HG03103 (cell line): Measurements from ENCODE around the gene CNEP1R1.

Source experiments
- ATAC-seq: cut with Tn5 transposase; IDR thresholded peaks from one replicate; pipeline ENCODE4 v1.9.1; 2021; ENCODE audit warnings: low read depth; ENCODE audit not compliant: unreplicated experiment

CNEP1R1 gene

DNA sequence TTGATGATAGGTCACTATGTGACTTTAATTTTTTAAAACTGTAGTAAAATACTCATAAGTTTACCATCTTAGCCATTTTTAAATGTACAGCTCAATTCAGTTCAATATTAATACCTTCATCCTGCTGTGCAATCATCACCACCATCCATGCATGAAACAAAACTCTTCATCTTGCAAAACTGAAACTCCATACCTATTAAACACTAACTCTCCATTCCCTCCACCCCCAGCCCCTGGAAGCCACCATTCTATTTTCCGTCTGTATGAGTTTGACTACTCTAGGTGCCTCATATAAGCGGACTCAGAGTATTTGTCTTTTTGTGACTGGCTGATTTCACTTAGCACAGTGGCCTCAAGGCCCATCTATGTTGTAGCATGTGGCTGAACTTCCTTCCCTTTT, 9.4 kb upstream of the CNEP1R1 start:
- ATAC-seq, result no peak

DNA sequence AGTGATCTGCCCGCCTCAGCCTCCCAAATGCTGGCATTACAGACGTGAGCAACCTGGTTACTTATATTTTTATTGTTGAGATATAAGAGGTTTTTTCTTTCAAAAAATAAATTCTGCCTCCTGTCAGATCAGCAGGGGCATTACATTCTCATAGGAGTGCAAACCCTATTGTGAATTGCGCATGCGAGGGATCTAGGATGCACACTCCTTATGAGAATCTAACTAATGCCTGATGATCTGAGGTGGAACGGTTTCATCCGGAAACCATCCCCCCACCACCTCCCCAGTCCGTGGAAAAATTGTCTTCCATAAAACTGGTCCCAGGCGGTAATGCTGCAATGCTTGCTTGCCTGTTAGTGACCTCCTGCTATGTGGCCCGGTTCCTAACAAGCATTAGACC, 7.5 kb upstream of the CNEP1R1 start:
- ATAC-seq, result no peak

DNA sequence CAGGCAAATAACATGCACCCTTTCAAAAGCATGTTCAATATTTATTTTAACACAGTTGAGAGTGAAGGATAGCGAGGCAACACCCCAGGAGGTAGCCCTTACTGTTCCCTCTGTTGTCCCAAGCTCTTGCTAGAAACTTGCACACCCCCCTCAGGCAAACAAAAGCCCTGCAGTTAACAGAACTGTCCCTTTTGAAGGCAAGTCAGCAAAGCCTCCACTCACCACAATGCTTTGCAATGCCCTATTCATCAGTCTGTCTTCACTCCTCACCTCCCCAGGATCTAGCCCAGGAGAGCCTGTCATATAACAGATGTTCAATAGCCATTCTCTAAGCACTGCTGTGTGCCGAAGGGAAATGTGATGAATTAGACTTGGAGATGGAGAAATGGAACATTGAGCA, 3.5 kb upstream of the CNEP1R1 start:
- ATAC-seq, result no peak

DNA sequence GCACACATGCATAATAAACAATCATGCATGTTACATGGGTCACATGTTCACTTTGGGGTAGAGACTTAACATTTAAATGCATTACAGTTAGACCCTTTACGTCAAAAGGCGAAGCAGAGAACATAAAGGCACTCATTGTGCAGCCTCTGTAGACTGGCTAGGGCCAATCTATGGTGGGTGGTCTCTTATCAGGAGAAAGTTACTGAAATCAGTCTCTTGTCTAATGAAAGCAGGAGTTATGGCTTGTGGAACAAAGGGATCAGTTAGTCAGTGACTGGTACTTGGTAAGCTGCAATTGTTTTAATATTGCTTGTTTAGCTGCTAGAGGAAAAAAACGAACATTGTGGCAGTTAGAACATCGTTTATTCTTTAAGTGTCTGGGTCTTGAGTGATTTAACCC, 1.4 kb upstream of the CNEP1R1 start:
- ATAC-seq, result no peak

DNA sequence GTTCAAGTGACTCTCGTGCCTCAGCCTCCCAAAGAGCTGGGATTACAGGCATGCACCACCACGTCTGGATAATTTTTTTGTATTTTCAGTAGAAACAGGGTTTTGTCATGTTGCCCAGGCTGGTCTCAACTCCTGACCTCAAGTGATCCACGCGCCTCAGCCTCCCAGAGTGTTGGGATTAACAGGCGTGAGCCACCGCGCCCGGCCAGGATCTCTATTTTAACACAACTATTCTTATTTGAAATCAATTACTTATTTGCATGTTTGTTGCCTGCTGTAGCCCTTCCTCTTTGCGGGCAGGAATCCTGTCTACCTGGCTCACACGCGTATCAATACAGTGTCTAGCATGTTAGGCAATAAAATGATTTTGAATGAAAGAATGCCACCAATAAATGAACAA, 818 bp upstream of the CNEP1R1 start:
- no peak for ATAC-seq

DNA sequence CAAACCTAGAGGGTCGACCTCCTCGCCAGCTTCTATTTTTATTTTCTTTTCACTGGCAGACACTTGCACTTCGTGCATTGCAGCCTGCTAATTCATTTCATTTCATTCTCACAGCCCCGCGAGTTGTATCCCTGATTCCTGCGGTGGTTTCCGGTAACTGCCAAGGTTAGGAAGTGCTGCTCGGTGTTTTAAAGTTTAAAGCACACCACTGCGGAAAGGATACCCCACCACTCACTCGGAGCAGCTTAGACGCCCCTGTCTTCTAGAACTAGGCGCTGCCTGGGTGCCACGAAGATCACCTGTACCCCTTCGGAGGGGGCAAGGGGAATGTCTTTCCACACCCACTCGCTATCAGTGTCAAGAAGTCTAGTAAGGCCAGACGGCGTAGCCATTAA, 509 bp downstream of the CNEP1R1 start:
- ATAC-seq, result no peak

DNA sequence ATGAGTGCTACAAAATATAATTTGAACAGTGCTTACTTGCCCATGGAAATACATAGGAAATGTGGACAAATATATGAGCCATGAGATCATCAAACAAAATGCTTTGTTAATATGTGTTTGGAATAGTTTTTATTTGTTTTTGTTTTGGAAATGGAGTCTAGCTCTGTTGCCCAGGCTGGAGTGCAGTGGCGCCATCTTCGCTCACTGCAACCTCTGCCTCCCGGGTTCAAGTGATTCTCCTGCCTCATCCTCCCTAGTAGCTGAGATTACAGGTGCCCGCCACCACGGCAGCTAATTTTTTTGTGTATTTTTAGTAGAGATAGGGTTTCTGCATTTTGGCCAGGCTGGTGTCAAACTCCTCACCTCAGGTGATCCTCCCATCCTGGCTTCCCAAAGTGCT, 2.8 kb downstream of the CNEP1R1 start:
- no peak for ATAC-seq

DNA sequence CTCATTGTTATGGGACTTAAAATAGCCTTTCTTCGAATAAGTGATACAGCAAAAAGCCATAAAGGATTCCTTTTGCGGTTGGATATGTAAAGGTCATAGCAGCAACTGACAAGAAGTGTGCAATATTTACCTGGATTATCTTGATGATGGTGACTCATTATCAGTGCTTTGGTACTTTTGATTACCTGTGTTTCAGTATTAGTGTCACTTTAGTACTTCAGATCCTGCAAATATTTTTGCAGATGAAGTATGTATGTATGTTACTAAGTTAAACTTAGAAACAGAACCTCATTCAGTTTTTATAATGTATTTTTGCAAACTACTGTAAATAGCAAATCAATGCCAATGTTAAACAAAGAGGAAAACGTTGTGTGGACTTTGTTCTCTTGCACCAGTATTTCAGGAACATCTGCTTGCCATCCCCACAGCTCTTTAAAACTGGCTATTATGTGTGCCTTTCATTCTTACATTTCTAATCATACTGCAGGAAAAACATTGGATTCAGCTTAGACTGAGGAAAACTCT, 10.5 kb downstream of the CNEP1R1 start:
- no peak for ATAC-seq

DNA sequence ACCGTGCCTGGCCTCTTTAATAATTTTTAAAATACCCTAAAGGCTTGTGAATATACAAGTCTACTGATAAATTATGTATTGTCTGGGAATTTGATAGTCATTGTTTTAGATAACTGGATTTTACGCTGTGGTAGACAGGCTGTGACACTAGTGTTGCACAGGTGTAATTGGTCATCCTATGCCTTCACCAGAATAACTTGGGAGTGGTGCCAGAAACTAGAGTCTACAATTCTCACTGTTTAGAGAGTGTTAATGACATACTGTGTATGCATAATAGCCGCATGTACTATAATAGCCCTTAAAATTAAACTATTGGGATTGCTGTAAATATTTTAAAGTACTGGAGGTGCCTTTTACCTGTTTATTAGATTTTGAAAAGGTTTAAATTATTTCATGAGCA, 11.4 kb downstream of the CNEP1R1 start:
- ATAC-seq, result no peak

DNA sequence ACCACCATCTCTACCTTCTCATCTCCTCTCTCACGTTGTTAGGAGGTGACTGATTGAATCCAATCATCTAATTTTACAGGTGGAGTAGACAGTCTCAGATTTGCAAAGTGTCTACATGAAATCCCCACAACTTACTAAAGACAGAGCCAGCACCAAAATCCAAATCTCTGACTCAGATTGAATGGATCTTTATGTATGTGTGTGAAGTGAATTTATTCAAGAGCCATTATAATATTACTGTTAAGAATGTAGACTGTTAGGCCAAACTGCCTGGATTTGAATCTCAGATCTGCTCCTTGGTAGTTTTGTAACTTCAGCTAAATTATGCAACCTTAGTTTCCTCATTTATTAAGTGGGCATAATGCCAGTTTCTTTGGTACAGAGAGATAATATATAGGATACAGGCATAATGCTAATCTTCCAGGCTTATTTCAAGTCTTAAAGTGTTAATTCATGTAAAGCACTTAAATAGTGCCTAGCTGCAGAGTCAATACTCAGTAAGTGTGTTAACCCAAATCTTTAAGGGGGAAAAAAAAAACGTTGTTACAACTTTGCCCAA, 12.7 kb downstream of the CNEP1R1 start:
- ATAC-seq, result no peak

DNA sequence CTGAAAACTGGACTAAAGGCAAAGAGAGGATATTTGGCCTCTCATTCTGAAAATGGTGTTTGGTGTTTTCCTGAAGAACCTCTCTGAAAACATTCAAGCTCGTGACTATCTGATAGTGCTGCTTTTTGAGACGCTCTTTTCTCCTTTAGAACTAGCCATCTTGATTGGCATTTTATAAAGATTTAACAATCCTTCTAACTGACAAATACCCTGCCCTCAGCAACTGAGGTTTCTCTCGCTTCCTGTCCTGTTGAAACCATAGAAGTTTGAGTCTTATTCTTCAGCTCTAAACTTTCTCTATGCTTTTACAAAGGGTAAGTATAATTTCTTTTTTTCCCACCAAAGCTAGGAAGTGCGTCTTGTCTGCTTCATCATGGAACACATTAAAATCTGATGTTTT, 13.3 kb downstream of the CNEP1R1 start:
- ATAC-seq, result no peak

DNA sequence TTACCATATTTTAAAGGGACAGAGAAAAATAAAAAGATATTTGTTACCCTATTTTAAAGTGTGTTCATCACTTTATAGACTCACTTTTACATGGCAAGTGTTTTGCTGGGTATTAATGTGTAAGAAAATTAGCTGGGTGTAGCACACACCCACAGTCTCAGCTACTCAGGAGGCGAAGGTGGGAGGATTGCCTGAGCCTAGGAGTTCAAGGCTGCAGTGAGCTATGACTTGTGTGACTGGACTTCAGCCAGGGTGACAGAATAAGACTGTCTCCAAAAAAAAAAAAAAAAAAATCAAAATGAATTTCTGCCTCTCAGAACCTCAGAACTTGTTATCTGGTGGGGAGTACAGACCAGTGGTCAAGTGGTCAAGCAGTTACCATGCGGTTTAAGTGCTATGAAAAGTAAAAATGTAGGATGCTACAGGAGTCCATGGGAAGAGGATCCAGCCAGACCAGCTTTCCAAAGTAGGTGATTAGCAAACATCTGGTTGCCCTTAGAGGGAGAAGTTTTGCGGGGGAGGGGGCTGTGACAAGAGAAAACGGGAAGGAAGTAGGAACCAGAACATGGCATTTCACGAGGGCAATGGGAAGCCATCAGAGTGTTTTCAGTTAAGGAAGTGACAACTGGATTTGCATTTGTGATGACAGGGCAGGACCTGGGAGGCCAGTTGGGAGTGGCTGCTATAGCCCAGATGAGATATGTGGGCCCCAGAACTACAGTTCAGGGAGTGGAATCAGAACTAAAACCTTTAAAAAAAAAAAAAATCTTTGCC, 13.9 kb downstream of the CNEP1R1 start:
- ATAC-seq, result no peak

DNA sequence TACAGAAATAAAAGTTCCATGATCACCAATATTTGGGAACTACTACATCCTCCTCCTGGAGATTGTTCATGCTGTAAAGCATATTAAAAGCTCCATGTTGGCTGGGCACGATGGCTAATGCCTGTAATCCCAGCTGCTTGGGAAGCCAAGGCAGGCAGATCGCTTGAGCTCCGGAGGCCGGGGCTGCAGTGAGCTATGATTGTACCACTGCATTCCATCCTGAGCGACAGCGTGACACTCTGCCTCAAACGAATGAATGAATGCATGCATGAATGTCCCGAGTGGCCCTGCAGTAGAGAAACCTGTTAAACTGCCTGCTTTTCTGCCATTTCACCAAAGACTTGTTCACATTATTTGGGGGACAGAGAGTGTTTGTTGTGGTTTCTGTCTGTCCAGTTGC, 15.0 kb downstream of the CNEP1R1 start:
- ATAC-seq, result no peak

DNA sequence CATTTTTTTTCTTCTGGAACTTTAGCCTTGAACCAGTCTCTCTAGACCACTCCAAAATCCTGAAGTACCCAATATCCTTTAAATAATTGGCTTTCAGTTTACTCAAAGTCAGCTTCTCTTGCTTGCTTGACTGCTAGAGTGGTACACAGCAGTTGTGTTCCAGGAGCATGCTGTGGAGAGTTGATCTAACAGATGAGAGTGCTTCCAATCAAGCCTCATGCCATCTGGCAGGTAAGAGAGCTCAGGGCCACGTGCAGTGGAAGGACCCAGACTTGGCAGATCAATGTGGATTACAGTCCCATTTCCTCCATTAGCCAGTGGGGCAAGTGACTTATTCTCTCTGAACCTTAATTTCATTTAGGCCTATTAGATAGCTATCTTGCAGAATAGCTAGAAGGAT, 15.7 kb downstream of the CNEP1R1 start:
- ATAC-seq, result no peak

DNA sequence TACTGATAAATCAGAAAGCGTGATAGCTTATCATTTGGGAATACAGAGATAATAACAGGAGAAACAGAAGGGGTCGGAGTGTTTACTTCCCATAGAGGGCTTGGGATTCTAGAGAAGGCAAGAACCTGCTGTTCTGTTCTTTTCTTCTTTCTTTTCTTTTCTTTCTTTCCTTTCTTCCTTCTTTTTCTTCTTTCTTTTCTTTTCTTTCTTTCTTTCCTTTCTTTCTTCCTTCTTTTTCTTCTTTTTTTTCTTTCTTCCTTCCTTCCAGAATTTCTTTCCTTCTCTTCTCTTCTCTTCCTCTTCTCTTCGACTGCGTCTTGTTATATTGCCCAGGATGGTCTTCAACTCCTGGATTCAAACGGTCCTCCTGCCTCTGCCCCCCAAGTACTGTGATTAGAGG, 18.3 kb downstream of the CNEP1R1 start:
- ATAC-seq, result no peak

DNA sequence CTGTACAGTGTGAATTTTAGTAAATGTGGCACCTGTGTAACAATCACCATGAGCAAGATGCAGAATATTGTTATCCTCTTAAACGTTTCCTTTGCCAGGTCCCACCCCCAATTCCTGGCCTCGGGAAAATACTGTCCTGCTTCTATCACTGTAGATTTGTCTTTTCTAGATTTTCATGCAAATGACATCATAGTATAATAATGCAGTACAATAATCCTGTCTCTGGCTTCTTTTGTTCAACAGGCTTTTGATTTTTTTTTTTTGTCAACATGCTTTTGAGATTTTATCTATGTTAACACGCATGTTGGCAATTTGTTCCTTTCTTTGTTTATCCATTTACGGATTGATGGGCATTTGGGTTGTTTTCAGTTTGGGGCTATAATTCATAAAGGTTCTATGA, 20.4 kb downstream of the CNEP1R1 start:
- ATAC-seq, result no peak

DNA sequence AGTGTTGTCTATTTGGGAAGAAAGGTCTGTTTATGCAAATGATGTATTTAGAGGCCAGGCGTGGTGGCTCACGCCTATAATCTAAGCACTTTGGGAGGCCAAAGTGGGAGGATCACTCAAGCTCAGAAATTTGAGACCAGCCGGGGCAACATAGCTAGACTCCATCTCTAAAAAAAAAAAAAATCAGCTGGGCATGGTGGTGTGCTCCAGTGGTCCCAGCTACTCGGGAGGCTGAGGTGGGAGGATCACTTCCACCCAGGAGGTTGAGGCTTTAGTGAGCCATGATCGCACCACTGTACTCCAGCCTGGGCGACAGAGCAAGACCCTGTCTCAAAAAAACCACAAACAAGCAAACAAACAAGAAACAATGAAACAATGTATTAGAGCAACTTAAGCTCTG, 21.8 kb downstream of the CNEP1R1 start:
- no peak for ATAC-seq

DNA sequence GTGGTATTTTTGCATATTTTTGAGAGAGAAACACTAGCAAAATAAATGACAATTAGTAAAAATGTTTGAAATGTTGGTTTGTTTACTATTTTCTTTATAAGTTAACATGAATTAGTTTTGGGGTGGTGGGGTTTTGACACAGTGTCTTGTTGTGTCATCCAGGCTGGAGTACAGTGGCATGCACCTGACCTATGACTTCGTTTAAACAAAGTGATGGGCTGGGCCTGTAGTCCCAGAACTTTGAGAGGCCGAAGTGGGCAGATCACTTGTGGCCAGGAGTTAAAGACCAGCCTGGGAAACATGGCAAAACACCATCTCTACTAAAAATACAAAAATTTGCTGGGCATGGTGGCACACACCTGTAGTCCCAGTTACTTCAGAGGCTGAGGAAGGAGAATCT, 22.8 kb downstream of the CNEP1R1 start:
- no peak for ATAC-seq

DNA sequence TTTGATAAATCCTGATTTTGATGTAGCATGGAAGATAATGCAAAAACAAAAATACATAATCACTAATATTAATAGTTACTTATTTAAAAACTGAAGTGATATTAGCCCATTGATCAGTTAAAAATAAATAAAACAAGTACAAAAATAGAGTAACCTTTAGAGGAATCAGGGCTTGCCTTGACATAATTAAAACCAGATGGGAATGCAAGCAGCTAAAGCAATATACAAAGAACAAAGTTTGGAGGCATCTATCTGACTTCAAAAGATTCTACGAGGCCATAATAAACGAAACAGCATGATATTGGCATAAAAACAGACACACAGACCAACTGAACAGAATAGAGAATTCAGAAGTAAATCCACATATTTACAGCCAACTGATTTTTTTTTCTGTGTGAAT, 25.8 kb downstream of the CNEP1R1 start:
- no peak for ATAC-seq

DNA sequence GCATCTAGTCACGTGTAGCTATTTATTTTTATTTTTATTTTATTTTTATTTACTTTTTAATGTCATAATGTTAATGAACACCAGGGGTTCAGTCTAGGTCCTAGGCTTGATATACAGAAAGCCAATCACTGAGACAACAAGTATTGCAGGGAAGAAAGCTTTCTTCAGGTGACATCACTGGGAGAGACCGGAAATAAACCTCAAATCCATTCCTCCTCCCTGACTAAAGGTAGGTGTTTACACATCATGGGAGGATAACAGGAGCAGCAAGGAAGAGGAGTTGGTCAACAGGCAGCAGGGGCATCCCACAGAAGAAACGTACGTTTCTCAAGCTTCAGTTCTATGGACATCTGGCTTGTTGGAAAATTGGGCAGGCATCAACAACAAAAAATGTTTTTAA, 31.2 kb downstream of the CNEP1R1 start:
- no peak for ATAC-seq

DNA sequence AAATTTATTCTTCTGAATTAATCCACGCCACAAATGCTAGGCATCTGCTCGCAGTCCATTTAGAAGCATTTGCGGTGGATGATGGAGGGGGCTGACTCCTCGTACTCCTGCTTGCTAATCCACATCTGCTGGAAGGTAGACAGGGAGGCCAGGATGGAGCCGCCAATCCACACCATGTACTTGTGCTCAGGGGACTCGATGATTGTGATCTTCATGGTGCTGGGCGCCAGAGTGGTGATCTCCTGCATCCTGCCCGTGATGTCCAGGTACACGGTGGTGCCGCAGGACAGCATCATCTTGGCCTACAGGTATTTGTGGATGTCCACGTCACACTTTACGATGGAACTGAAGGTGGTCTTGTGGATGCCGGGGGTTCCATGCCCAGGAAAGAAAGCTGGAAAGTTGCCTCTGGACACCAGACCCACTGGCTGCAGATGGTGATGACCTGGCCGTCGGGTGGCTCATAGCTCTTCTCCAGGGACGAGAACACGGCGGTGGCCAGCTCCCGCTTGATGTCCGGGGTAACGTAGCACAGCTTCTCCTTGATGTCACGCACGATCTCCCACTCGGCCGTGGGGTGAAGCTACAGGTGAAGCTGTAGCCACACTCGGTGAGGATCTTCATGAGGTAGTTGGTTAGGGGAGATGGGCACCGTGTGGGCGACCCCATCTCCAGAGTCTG, 33.2 kb downstream of the CNEP1R1 start:
- no peak for ATAC-seq

DNA sequence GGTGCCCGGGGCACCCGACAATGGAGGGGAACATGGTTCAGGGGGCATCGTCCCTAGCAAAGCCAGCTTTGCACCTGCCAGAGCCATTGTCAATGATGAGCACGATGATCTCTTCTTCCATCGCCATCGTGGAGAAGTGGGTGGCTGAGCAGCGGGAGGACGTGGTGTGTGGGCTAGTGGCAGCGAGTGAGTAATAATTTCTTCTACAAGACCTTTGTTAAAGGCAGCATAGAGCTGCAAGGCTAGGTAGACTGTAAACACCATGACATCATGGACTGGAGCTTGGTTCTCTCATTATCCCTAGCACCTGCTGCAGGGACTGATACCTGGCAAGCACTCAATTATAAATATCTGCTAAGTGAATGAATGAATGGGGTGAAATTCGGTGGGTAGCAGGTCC, 34.1 kb downstream of the CNEP1R1 start:
- ATAC-seq, result no peak
